HepG2 (cell line): ENCODE measurements around the gene PACRGL. TPM values are rescaled to one million over a fixed set of nuclear protein-coding genes. Genes with fewer than 3 reads are reported as not detected.

ENCODE experiments used
- ATAC-seq: fragments of 200-7000 bp; cut with Tn5 transposase; 3 replicates; pipeline ENCODE4 v1.9.1; 2020; ENCODE audit warnings: mild to moderate bottlenecking, moderate library complexity
- BruUV-seq: library from RNA; stranded (reverse); fragments of 400-500 nt; replicated peaks from 2 replicates; lab custom pipeline; 2021; lab: Mats Ljungman, UMichigan
- CTCF ChIA-PET: fragments of 300-600 bp; formaldehyde crosslinking; extraction: SDS; loops from one replicate; lab custom pipeline; 2021; ENCODE audit warnings: low total read pairs, inconsistent platforms, low intra/inter-chr PET ratio; lab: Yijun Ruan, JAX
- POLR2A ChIA-PET: fragments of 350-600 bp; sonication (Branson Sonifier 250); formaldehyde crosslinking; loops from one replicate; lab custom pipeline; 2020; ENCODE audit warnings: antibody characterized with exemption, inconsistent platforms; lab: Yijun Ruan, JAX
- DNase-seq: peaks from one replicate; pipeline ENCODE4 v3.0.0-alpha.2; 2015; ENCODE audit warnings: low spot score
- FAIRE-seq: peaks from 3 replicates; lab custom pipeline; 2011; peaks lifted over from hg19 to GRCh38; lab: Jason Lieb, UNC
- H2AFZ ChIP-seq: one replicate; pipeline ENCODE4 v1.6.1; 2011; ENCODE audit warnings: low read length, inconsistent platforms
- H3K27ac ChIP-seq: fragments of 300-600 bp; 3 replicates; pipeline ENCODE4 v1.8.0; 2011; ENCODE audit warnings: mixed run types, mild to moderate bottlenecking, mixed read lengths, low read length, inconsistent platforms; ENCODE audit not compliant: insufficient read depth; ENCODE audit errors: extremely low read length
- H3K27me3 ChIP-seq, 2 experiments: fragments of 200-600 bp in 1 of 2; 2 replicates in 1 of 2; 3 replicates in 1 of 2; pipeline versions ENCODE4 v1.6.0 to v1.8.0; 2011; ENCODE audit warnings: low read length in 2 of 2, mild to moderate bottlenecking in 2 of 2, moderate library complexity in 2 of 2, inconsistent platforms in 1 of 2; ENCODE audit not compliant: insufficient read depth in 2 of 2, control insufficient read depth in 1 of 2
- H3K36me3 ChIP-seq, 2 experiments: fragments of 200-600 bp in 1 of 2; replicated peaks in 1 of 2; 2 replicates in 1 of 2; 3 replicates in 1 of 2; pipeline versions ENCODE4 v1.5.1 to v1.8.0; 2011; ENCODE audit warnings: low read length in 2 of 2, inconsistent platforms in 1 of 2; ENCODE audit not compliant: insufficient read depth in 2 of 2, control insufficient read depth in 1 of 2
- H3K4me1 ChIP-seq: 2 replicates; pipeline ENCODE4 v1.5.1; 2012; ENCODE audit warnings: low read length, inconsistent platforms; ENCODE audit not compliant: insufficient read depth
- H3K4me2 ChIP-seq: 2 replicates; pipeline ENCODE4 v1.6.0; 2011; ENCODE audit warnings: low read depth, low read length, inconsistent platforms
- H3K4me3 ChIP-seq, 3 experiments: fragments of 200-600 bp in 1 of 3; sonication (generic), shearing (Covaris generic) in 1 of 3; replicated peaks in 1 of 3; 2 replicates each; pipeline ENCODE4 v1.5.1; 2011 to 2016; ENCODE audit warnings: low read length in 3 of 3, inconsistent platforms in 2 of 3, low read depth in 2 of 3, mild to moderate bottlenecking in 2 of 3, control low read depth in 1 of 3, mixed read lengths in 1 of 3; ENCODE audit not compliant: insufficient read depth in 1 of 3
- H3K79me2 ChIP-seq: one replicate; pipeline ENCODE4 v1.6.1; 2011; ENCODE audit warnings: low read length, inconsistent platforms; ENCODE audit not compliant: insufficient read depth
- H3K9ac ChIP-seq: 2 replicates; pipeline ENCODE4 v1.6.0; 2011; ENCODE audit warnings: mild to moderate bottlenecking, low read depth, low read length, inconsistent platforms; ENCODE audit not compliant: insufficient read depth
- H3K9me3 ChIP-seq: 2 replicates; pipeline ENCODE4 v1.5.1; 2012; ENCODE audit warnings: mild to moderate bottlenecking, low read length
- H4K20me1 ChIP-seq: 2 replicates; pipeline ENCODE4 v1.6.0; 2011; ENCODE audit warnings: inconsistent platforms, mild to moderate bottlenecking, low read length, moderate library complexity; ENCODE audit not compliant: insufficient read depth
- ATF6 ChIP-seq: sonication (generic); formaldehyde crosslinking; conservative IDR thresholded peaks from 2 replicates; pipeline ENCODE4 v1.4.0; 2020; ENCODE audit warnings: missing genetic modification reagents
- ATM ChIP-seq: fragments of 450-650 bp; IDR thresholded peaks from 2 replicates; pipeline ENCODE4 v1.7.1; 2017; ENCODE audit warnings: mild to moderate bottlenecking, borderline replicate concordance
- CBX2 ChIP-seq, 2 experiments: fragments of 200-600 bp in 1 of 2; sonication (generic); formaldehyde crosslinking in 1 of 2; IDR thresholded peaks; 2 replicates each; pipeline versions ENCODE4 v1.7.0 to v1.8.1; 2018 to 2022; ENCODE audit warnings: low read depth in 2 of 2, low read length in 1 of 2, mild to moderate bottlenecking in 1 of 2, missing genetic modification reagents in 1 of 2
- FOSL1 ChIP-seq: sonication (generic); formaldehyde crosslinking; IDR thresholded peaks from 2 replicates; pipeline ENCODE4 v1.9.0; 2021; ENCODE audit warnings: missing genetic modification reagents, borderline replicate concordance
- FOXO1 ChIP-seq: sonication (generic); formaldehyde crosslinking; IDR thresholded peaks from 2 replicates; pipeline ENCODE4 v1.4.0; 2020; ENCODE audit warnings: missing genetic modification reagents
- KDM1A ChIP-seq: IDR thresholded peaks from 2 replicates; pipeline ENCODE4 v1.6.1; 2016; ENCODE audit warnings: missing compliant biosample characterization
- MED13 ChIP-seq: sonication (generic); formaldehyde crosslinking; IDR thresholded peaks from 2 replicates; pipeline ENCODE4 v1.5.0; 2020; ENCODE audit warnings: missing genetic modification reagents
- MXD3 ChIP-seq: IDR thresholded peaks from 2 replicates; pipeline ENCODE4 v1.6.1; 2016; ENCODE audit warnings: mild to moderate bottlenecking, missing biosample characterization, missing genetic modification reagents
- POLR2AphosphoS2 ChIP-seq: IDR thresholded peaks from 2 replicates; pipeline ENCODE4 v1.6.1; 2011; ENCODE audit warnings: low read depth, low read length, improper control_type of control experiment
- RFXANK ChIP-seq: IDR thresholded peaks from 2 replicates; pipeline ENCODE4 v1.6.1; 2016
- SIX1 ChIP-seq: sonication (generic); formaldehyde crosslinking; IDR thresholded peaks from 2 replicates; pipeline ENCODE4 v1.4.0; 2020; ENCODE audit warnings: missing genetic modification reagents, borderline replicate concordance
- TCF12 ChIP-seq, 2 experiments: fragments of 450-650 bp in 1 of 2; sonication (generic) in 1 of 2; formaldehyde crosslinking in 1 of 2; IDR thresholded peaks; 2 replicates each; pipeline versions ENCODE4 v1.6.1 to v1.8.0; 2017 to 2022; ENCODE audit warnings: antibody characterized with exemption in 1 of 2, mild to moderate bottlenecking in 1 of 2, missing genetic modification reagents in 1 of 2, moderate library complexity in 1 of 2
- ZBTB1 ChIP-seq: sonication (generic); formaldehyde crosslinking; IDR thresholded peaks from 2 replicates; pipeline ENCODE4 v1.4.0; 2020; ENCODE audit warnings: missing genetic modification reagents, borderline replicate concordance
- ZGPAT ChIP-seq: IDR thresholded peaks from 2 replicates; pipeline ENCODE4 v1.6.1; 2016; ENCODE audit warnings: mild to moderate bottlenecking
- ZNF225 ChIP-seq: sonication (generic); formaldehyde crosslinking; IDR thresholded peaks from 2 replicates; pipeline ENCODE4 v1.4.0; 2020; ENCODE audit warnings: mild to moderate bottlenecking, missing genetic modification reagents
- ZNF256 ChIP-seq: sonication (generic); formaldehyde crosslinking; conservative IDR thresholded peaks from 2 replicates; pipeline ENCODE4 v1.4.0; 2020; ENCODE audit warnings: missing genetic modification reagents
- ZNF484 ChIP-seq: sonication (generic); formaldehyde crosslinking; IDR thresholded peaks from 2 replicates; pipeline ENCODE4 v1.5.1; 2020; ENCODE audit warnings: mild to moderate bottlenecking, low read depth, missing genetic modification reagents, borderline replicate concordance
- ZNF614 ChIP-seq: IDR thresholded peaks from 2 replicates; pipeline ENCODE4 v1.6.1; 2018; ENCODE audit warnings: missing biosample characterization, missing genetic modification reagents, inconsistent platforms, borderline replicate concordance
- ZNF775 ChIP-seq: sonication (generic); formaldehyde crosslinking; IDR thresholded peaks from 2 replicates; pipeline ENCODE4 v1.4.0; 2020; ENCODE audit warnings: missing genetic modification reagents, mild to moderate bottlenecking, moderate library complexity, borderline replicate concordance
- WGBS: methylation state at CpG from one replicate; pipeline ENCODE4 v1.1.6; 2017; ENCODE audit warnings: low lambda C conversion rate; 5-methylcytosine and 5-hydroxymethylcytosine counted together
- in situ Hi-C: cut with HindIII; loops from 2 replicates; pipeline ENCODE4 v1.10.0; 2017; ENCODE audit warnings: low pct_unique_long_range_greater_than_20kb; ENCODE audit not compliant: extremely low pct_ligation_motif_present
- intact Hi-C: fragments of 100-400 bp; cut with micrococcal nuclease; formaldehyde crosslinking; loops from one replicate; pipeline ENCODE4 v1.10.0; 2022; ENCODE audit not compliant: unreplicated experiment
- polyA plus RNA-seq, 8 experiments: library from polyadenylated mRNA; depleted of rRNA in 3 of 8; stranded (reverse) in 7 of 8; unstranded in 1 of 8; fragments of >200 nt; fragmentation: Illumina TruSeq in 4 of 8; extraction: Trizol in 4 of 8; gene quantifications; 2 replicates each; pipeline versions ENCODE4 v1.2.1 to v1.2.3, GENCODE V29; 2011 to 2016; ENCODE audit warnings: low read depth in 4 of 8, missing spikeins in 1 of 8, mixed read lengths in 1 of 8; ENCODE audit not compliant: insufficient read depth in 1 of 8
- total RNA-seq, 5 experiments: library from RNA; depleted of rRNA; stranded (reverse); fragments of >200 nt; fragmentation: Illumina TruSeq; extraction: Trizol; gene quantifications; 2 replicates each; pipeline ENCODE4 v1.2.3, GENCODE V29; 2016; ENCODE audit warnings: low read depth in 1 of 5

PACRGL gene
- total and polyA plus RNA-seq, 2 of the 13 experiments (the other 11 are each of a cell fraction or from before 2014, with no cell fraction given) = 5.8 to 15.1 TPM

GRCh38 chr4:20662851-20663250, 37.4 kb upstream of the PACRGL start (continued):
- TF ChIP-seq POLR2AphosphoS2 = no peak
- no peak for TF ChIP-seq ZNF256 (CRISPR knock-in tag)
- no peak for TF ChIP-seq FOXO1
- no peak for TF ChIP-seq MXD3 (CRISPR knock-in tag)
- TF ChIP-seq ZNF614 = no peak
- no peak for TF ChIP-seq ZGPAT
- no peak for TF ChIP-seq CBX2 (IDR thresholded peaks at IDR 0.05; ENCODE audit: low read depth, low read length)
- TF ChIP-seq CBX2 (CRISPR knock-in tag; IDR thresholded peaks at IDR 0.05; ENCODE audit: low read depth) = no peak

GRCh38 chr4:20666012-20666860, 34.0 kb upstream of the PACRGL start:
- intact Hi-C loops = no loop called here
- no peaks in the 10 kb centered on the region for H3K9me3 ChIP-seq
- TF ChIP-seq ATM = no peak
- no peak for TF ChIP-seq SIX1 (CRISPR knock-in tag)
- TF ChIP-seq TCF12 (IDR thresholded peaks at IDR 0.05) = no peak
- no peak for TF ChIP-seq TCF12 (CRISPR knock-in tag; IDR thresholded peaks at IDR 0.05)
- no peak for TF ChIP-seq ATF6
- TF ChIP-seq RFXANK (CRISPR knock-in tag) = no peak
- no peak for TF ChIP-seq FOSL1
- TF ChIP-seq KDM1A (CRISPR knock-in tag) = no peak
- TF ChIP-seq ZNF225 = no peak
- TF ChIP-seq ZNF484 (CRISPR knock-in tag) = no peak
- no peak for TF ChIP-seq MED13
- TF ChIP-seq ZBTB1 (CRISPR knock-in tag) = no peak
- no peak for TF ChIP-seq ZNF775 (CRISPR knock-in tag)

More at GRCh38 chr4:20666012-20666860, 34.0 kb upstream of the PACRGL start:
- CTCF ChIA-PET = no interaction called here
- Histone ChIP-seq H3K27me3 (no peaks in the 10 kb centered on the region), H3K4me2 (no peak overlapping the region), H4K20me1 (no peaks in the 10 kb centered on the region), H3K27ac (no peak overlapping the region), H3K4me3 (no peak overlapping the region), H3K4me1 (no peaks in the 10 kb centered on the region), H2AFZ (no peak overlapping the region), H3K36me3 (no peaks in the 10 kb centered on the region), H3K79me2 (no peaks in the 10 kb centered on the region), H3K9ac (no peak overlapping the region)
- no peak for DNase-seq
- no peak for FAIRE-seq
- WGBS = 2% methylated on average over 4 of the region's 4 CpGs
- in situ Hi-C loops = no loop called here
- POLR2A ChIA-PET = no interaction called here
- ATAC-seq = no peak
- BruUV-seq = no TSS peak
